ENCODE results near the gene YPEL3. TPM values are rescaled to one million over a fixed set of nuclear protein-coding genes. Genes with fewer than 3 reads are reported as not detected.

The YPEL3 gene
- total RNA-seq, 2 experiments from 2014 or later, result 154 to 166 TPM

- H3K4me1 Mint-ChIP-seq (ENCODE audit: low read depth), result peaks cover 12% of the 10 kb centered on the region
- H3K36me3 Mint-ChIP-seq (ENCODE audit: low read depth), result peaks cover 48% of the 10 kb centered on the region
- H3K4me3 Mint-ChIP-seq, result no peak overlapping the region
- Histone ChIP-seq H3K27ac (ENCODE audit: low read depth in 1 of 2, low read length in 2 of 2) (no peak overlapping the region), H3K27me3 (ENCODE audit: control insufficient read depth in 1 of 2, insufficient read depth in 2 of 2, low read length in 2 of 2) (no peaks in the 10 kb centered on the region), H3K4me1 (ENCODE audit: insufficient read depth, low read length) (peaks cover 8% of the 10 kb centered on the region), H3K4me3 (ENCODE audit: low read length) (no peak overlapping the region), H3K9me3 (ENCODE audit: control insufficient read depth in 1 of 2, insufficient read depth in 1 of 2, low read length in 2 of 2) (peaks cover 0 to 3% of the 10 kb centered on the region in 2 experiments), H3K36me3 (ENCODE audit: insufficient read depth, low read length) (peaks cover 51% of the 10 kb centered on the region)
- DNase-seq (no peak), ATAC-seq (ENCODE audit: poor library complexity) (no peak)
- TF ChIP-seq, protein P1, sequence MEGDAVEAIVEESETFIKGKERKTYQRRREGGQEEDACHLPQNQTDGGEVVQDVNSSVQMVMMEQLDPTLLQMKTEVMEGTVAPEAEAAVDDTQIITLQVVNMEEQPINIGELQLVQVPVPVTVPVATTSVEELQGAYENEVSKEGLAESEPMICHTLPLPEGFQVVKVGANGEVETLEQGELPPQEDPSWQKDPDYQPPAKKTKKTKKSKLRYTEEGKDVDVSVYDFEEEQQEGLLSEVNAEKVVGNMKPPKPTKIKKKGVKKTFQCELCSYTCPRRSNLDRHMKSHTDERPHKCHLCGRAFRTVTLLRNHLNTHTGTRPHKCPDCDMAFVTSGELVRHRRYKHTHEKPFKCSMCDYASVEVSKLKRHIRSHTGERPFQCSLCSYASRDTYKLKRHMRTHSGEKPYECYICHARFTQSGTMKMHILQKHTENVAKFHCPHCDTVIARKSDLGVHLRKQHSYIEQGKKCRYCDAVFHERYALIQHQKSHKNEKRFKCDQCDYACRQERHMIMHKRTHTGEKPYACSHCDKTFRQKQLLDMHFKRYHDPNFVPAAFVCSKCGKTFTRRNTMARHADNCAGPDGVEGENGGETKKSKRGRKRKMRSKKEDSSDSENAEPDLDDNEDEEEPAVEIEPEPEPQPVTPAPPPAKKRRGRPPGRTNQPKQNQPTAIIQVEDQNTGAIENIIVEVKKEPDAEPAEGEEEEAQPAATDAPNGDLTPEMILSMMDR (IDR thresholded peaks at IDR 0.05), result no peak
- no peak overlapping the region for H3K27ac Mint-ChIP-seq
- H3K27me3 Mint-ChIP-seq, result no peaks in the 10 kb centered on the region
- ChIA-PET CTCF (no interaction called here), POLR2A (interaction anchor here (1.0 kb wide), 1 partner anchor 9 kb away, joined by 3 read pairs; no protein-coding TSS in a partner anchor)
- intact Hi-C loops (cut with DNase I, micrococcal nuclease), result no loop called here
- H3K9me3 Mint-ChIP-seq, result no peaks in the 10 kb centered on the region
These were observed 11.2 kb downstream of the YPEL3 start for GRCh38 chr16:30084816-30085159.

DNA sequence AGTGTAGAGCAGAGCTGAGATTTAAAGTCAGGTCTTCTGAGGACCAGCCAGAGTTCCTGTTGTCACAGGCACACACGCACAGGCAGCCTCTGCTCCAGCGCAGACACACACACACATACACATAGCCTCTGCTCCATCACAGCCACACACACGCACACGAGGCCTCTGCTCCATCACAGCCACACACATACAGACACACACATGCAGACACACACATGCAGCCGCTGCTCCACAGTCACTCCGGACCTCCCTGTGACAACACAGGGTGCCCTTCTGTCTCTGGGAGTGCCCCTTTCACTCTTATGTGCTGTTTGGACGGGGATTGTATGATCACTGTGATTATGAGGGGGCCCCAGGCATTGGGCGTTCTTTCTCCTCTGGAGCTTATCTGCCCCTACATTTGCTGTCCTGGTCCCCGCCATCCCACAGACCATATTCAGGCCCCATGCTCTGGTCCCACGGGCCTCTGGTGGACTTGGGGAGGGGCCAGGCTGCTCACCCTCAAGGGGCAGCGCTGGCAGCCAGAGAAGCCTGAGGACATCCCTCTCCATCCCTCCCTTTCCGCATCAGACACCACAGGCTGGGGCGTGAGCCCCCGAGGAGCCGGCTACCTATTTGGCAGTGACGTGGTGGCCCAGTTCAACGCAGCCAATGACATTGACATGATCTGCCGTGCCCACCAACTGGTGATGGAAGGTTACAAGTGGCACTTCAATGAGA, 11.8 kb downstream of the YPEL3 start:
- no peak overlapping the region for H3K27ac ChIP-seq (ENCODE audit: low read depth in 1 of 2, low read length in 2 of 2)
- H3K4me3 Mint-ChIP-seq, result no peak overlapping the region
- POLR2A ChIA-PET, result interaction anchor here (1.0 kb wide), 1 partner anchor 9 kb away, joined by 3 read pairs; no protein-coding TSS in a partner anchor

GRCh38 chr16:30083216-30084055, 12.6 kb downstream of the YPEL3 start:
- ChIA-PET POLR2A (no interaction called here), CTCF (no interaction called here)
- Mint-ChIP-seq H3K27me3 (no peaks in the 10 kb centered on the region), H3K4me3 (no peak overlapping the region), H3K36me3 (ENCODE audit: low read depth) (peaks cover 58% of the 10 kb centered on the region), H3K27ac (no peak overlapping the region), H3K4me1 (ENCODE audit: low read depth) (peaks cover 6% of the 10 kb centered on the region), H3K9me3 (no peaks in the 10 kb centered on the region)
- Histone ChIP-seq H3K36me3 (ENCODE audit: insufficient read depth, low read length) (peaks cover 63% of the 10 kb centered on the region), H3K4me3 (ENCODE audit: low read length) (no peak overlapping the region), H3K9me3 (ENCODE audit: control insufficient read depth in 1 of 2, insufficient read depth in 1 of 2, low read length in 2 of 2) (peaks cover 0 to 3% of the 10 kb centered on the region in 2 experiments), H3K4me1 (ENCODE audit: insufficient read depth, low read length) (peaks cover 5% of the 10 kb centered on the region), H3K27me3 (ENCODE audit: control insufficient read depth in 1 of 2, insufficient read depth in 2 of 2, low read length in 2 of 2) (no peaks in the 10 kb centered on the region), H3K27ac (ENCODE audit: low read depth in 1 of 2, low read length in 2 of 2) (no peak overlapping the region)
- intact Hi-C loops (cut with DNase I, micrococcal nuclease), result no loop called here
- ATAC-seq (ENCODE audit: poor library complexity), result no peak
- TF ChIP-seq, protein P1 (IDR thresholded peaks at IDR 0.05), result no peak
- no peak for DNase-seq

More for the DNA sequence above, 11.8 kb downstream of the YPEL3 start:
- TF ChIP-seq, protein P1 (IDR thresholded peaks at IDR 0.05), result no peak
- H3K4me3 ChIP-seq (ENCODE audit: low read length), result no peak overlapping the region
- H3K4me1 ChIP-seq (ENCODE audit: insufficient read depth, low read length), result peaks cover 3% of the 10 kb centered on the region
- H3K9me3 ChIP-seq (ENCODE audit: control insufficient read depth in 1 of 2, insufficient read depth in 1 of 2, low read length in 2 of 2), result peaks cover 0 to 3% of the 10 kb centered on the region in 2 experiments
- ATAC-seq (ENCODE audit: poor library complexity) (peak; percentile 14), DNase-seq (no peak)
- H3K27me3 Mint-ChIP-seq, result no peaks in the 10 kb centered on the region
- peaks cover 56% of the 10 kb centered on the region for H3K36me3 ChIP-seq (ENCODE audit: insufficient read depth, low read length)
- H3K27ac Mint-ChIP-seq, result no peak overlapping the region
- H3K36me3 Mint-ChIP-seq (ENCODE audit: low read depth), result peaks cover 53% of the 10 kb centered on the region
- intact Hi-C loops (cut with DNase I, micrococcal nuclease), result no loop called here
- H3K9me3 Mint-ChIP-seq, result no peaks in the 10 kb centered on the region
- peaks cover 10% of the 10 kb centered on the region for H3K4me1 Mint-ChIP-seq (ENCODE audit: low read depth)
- CTCF ChIA-PET, result no interaction called here
- no peaks in the 10 kb centered on the region for H3K27me3 ChIP-seq (ENCODE audit: control insufficient read depth in 1 of 2, insufficient read depth in 2 of 2, low read length in 2 of 2)

Measured in CD4-positive, alpha-beta T cell (primary cell).